Measurements from ENCODE around the gene GPHN.
"Not testable (repeated sequence)": the region's sequence is repeated elsewhere in the genome, so short reads cannot be mapped to it uniquely, and the experiment has no call there.

Gene GPHN

DNA sequence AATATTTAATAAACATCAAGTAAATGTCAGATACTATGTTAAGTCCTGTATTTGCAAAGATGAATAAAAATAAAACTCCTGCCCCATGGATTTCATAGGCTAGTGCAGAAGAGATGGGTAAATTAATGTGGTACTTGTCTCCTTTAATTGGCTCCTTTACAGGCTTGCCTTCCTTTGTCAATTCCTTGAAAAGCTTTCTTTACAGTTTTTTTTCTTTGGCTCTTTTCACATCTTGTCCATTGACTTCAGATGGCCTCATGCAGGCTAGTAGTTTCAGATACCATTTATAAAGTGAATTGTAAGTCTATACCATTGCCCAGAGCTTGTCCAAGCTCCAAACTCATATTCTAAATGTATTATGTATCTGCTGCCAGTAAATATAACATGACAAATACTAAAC is 552.6 kb downstream of the GPHN start:
- DNase-seq (ENCODE audit: low read depth), result no peak

DNA sequence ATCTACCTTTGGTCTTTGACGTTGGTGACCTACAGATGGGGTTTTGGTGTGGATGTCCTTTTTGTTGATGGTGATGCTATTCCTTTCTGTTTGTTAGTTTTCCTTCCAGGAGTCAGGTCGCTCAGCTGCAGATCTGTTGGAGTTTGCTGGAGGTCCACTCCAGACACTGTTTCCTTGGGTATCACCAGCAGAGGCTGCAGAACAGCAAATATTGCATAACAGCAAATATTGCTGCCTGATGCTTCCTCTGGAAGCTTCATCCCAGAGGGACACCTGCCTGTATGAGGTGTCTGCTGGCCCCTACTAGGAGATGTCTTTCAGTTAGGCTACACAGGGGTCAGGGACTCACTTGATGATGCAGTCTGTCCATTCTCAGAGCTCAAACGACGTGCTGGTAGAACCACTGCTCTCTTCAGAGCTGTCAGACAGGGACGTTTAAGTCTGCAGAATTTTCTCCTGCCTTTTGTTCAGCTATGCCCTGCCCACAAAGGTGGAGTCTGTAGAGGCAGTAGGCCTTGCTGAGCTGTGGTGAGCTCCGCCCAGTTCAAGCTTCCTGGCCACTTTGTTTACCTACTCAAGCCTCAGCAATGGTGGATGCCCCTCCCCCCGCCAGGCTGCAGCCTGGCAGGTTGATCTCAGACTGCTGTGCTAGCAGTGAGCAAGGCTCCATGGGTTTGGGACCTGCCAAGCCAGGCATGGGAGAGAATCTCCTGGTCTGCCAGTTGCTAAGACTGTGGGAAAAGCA is 559.3 kb downstream of the GPHN start:
- DNase-seq (ENCODE audit: low read depth), result not testable (repeated sequence)

DNA sequence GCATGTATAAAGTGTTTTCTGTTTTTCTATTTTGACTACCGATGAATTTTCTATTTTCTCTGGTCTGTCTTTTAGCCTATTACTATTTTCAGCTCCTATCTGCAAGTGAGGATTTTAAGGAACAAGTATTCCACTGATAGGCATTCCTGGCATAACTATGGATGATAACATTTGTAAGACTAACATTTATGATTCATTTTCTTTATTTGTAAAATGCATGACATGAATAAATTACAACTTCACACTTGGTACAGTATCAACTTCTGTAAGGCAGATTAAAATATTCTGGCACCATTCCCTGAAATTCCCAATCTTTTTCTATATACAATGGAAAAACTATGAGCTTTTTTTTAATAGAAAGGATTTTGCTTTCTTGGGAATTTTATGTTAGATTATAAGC is 560.3 kb downstream of the GPHN start:
- no peak for DNase-seq (ENCODE audit: low read depth)

DNA sequence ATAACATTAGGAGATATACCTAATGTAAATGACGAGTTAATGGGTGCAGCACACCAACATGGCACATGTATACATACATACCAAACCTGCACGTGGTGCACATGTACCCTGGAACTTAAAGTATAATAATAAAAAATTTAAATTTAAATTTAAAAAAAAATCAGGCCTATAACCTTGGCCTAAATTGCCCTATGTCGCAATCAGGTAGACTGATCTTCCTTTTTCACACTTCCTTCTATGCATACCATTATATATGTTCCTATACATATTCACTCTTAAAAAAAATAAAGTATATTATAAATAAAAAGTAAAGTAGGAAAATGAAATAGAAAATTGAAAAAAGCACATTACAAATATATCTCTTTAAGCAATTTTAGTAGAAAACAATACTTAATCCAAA is 563.6 kb downstream of the GPHN start:
- no peak for DNase-seq (ENCODE audit: low read depth)

DNA sequence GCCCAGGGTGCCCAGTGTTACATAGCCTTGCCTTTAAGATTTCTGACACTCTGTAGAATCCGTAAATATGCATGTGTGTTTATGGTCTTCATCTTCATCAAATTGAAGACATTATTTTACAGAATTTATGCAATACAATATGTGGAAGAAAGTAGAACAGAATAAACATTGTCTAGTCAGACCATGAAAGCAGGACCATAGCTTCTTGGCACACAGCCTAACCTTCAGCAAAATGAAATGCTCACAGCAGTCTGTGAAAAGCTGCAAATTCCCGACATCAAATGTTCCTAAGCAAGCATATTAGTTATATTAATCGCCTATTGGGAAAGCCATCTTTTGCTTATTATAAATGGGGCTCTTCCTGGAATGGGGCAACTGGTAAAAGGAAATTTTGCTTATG is 570.0 kb downstream of the GPHN start:
- DNase-seq (ENCODE audit: low read depth), result no peak

DNA sequence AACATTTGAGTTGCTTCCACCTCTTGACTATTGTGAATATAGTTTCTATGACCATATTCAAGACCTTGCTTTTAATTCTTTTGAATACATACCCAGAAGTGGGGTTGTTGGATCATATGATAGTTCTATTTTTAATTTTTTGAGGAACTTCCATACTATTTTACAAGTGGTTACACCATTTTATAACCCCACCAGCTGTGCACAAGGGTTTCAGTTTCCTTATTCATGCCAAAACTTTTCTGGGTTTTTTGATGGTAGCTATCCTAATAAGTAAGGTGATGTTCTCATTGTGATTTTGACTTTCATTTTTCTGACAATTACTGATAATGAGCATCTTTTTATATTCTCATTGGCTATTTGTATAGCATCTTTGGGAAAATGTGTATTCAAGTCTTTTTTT is 571.9 kb downstream of the GPHN start:
- DNase-seq (ENCODE audit: low read depth), result no peak

DNA sequence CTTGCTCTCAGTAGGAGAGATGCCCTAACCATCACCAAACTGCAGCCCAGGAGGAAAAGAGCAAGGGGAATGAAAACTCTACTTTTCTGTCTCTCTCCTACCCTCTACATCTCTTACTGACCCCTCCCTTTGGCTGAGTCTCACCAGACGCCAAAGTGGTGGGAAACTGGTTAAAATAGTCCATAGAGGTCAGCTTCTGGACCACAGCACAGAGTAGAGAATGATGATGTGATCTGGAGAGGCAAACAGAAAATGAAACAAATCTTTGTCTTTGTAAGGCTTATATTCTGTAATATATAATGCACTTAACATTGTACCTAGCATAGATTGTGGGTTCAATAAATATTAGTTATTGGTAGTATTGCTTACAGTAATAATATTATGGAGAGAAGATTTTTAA is 600.3 kb downstream of the GPHN start:
- DNase-seq (ENCODE audit: low read depth), result no peak

DNA sequence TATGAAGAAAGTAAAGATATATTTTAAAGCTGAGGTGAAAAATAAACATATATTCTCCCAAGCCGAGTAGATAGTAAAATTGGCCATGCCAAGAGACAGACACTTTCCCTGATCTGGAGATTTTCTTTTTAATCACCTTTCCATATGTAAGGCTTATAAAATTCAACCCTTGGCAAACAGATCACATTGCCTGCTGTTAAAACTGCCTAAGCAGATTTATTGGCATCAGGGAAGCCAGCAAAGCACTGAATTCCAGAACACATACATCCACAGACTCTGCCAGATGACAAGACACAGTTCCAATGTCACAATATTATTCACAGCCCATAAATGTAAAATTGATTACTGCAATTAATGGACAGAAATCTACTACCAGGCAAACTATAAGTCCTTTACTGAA is 603.1 kb downstream of the GPHN start:
- DNase-seq (ENCODE audit: low read depth), result no peak

DNA sequence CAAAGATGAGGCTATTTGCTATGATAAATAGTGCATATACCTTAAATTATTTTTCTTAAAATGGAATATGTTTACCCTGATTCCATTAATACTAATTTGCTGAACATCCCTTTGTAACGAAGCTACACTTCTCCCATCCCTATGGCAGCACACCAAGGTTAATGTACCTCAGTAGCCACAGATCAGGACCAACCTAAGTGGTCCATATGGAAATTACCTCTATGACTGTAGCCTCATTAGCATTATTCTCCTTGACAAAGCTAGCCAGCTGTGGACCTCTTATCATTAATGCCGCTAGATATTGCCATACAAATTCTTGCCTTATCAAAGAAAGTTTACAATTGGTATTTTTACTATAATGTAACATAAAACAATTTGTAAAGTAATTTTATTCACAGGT is 604.4 kb downstream of the GPHN start:
- DNase-seq (ENCODE audit: low read depth), result no peak

DNA sequence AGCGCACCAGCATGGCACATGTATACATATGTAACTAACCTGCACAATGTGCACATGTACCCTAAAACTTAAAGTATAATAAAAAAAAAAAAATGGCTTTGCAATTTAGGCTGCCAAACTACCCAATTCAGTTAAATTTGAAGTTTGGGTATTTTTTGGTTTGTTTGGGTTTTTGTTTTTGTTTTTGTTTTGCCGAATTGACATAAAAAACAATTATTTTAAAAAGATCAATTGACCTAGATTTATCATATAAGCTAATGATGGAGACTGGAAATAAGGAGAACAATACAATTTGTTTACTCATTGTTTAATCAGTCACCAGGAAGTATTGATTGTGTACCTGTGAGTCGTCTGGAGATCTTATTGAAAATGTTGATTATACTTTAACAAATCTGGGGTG is 619.2 kb downstream of the GPHN start:
- DNase-seq (ENCODE audit: low read depth), result no peak

DNA sequence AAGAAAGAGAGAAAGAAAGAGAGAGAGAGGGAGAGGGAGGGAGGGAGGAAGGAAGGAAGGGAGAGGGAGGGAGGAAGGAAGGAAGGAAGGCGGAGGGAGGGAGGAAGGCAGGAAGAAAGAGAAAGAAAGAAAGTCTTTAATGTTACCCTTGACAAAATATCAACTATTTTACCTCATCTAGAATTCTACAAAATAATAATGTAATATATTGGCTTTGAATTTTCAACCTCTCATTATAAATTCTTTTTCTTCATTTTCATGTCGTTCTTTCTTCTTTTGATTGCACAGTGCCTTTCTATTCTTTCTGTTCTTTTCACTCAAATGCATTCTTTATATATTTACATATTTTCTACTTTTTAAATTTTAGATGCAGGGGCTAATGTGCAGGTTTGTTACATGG is 621.8 kb downstream of the GPHN start:
- DNase-seq (ENCODE audit: low read depth), result no peak

DNA sequence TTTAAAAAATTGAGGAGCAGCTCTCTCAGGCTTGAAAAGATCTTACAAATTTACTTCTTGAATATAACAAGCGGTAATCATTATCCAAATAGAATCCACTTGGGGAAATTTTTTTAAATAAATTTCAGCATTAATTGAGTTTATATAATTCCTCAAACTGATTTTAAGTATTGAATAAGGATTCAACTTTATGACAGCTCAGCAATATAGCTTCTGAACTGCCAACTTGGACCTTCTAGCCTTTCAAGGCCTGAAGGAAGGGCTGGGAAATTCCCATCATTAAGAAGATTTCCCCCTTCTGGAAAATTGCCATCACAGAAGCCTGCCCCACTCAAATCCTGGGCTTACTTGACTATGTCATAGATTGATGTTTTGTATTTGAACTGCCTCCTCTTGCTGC is 623.7 kb downstream of the GPHN start:
- DNase-seq (ENCODE audit: low read depth), result no peak

DNA sequence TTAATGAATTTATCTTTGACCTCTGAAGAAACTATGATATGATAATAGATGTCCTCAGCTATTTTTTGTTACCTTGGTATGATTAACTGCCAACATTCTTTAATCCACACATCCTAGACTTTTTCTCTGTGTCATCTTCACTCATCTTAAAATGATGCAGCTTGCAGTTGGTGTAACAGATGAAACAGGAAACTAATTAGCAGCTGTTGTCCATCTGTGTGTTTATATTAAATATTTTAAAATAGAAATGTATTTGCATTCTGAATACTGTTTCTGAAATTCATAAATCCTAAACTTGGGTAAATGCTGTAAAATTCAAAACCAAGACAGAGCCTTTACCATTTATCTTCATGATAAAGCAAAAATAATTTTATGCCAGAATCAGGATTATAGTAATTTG is 625.2 kb downstream of the GPHN start:
- DNase-seq (ENCODE audit: low read depth), result no peak

DNA sequence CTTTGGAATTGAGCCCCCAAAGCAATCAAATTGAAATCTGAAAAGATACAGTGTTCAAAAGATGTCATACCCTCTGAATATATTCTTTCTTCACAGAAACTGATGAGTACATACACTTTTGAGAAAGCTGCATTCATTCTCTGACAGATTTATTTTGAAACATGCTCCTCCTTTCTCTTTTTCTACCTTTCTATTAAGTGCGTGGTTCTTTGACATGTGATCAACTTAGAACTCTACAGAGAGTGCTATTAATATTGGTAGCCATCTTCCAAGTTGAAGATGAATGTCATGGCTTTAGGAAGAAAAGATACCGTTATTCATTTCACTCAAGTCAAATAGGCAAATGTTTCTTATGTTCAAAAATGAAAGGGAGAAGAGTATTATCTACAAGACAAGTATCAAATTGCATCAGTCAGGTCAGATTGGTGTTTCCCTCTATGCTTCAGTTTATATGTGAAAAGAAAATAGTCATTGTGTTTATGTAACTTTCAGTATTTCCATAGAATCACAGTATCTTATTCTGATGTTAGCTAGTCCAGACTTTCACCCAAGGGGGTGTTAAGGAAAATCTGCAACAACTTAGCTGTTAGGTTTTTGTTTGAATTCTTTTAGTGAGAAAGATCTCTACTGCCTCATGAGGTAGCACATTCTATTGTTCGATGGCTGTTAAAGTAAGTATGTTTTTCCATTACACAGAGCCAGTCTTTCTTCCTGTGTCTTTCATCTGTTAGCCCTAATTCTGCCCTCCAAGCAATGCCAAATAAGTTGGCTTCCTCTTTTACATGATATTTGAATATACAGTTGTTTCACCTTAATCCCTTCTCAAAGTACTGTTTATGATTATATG is 625.9 kb downstream of the GPHN start:
- DNase-seq (ENCODE audit: low read depth), result no peak

DNA sequence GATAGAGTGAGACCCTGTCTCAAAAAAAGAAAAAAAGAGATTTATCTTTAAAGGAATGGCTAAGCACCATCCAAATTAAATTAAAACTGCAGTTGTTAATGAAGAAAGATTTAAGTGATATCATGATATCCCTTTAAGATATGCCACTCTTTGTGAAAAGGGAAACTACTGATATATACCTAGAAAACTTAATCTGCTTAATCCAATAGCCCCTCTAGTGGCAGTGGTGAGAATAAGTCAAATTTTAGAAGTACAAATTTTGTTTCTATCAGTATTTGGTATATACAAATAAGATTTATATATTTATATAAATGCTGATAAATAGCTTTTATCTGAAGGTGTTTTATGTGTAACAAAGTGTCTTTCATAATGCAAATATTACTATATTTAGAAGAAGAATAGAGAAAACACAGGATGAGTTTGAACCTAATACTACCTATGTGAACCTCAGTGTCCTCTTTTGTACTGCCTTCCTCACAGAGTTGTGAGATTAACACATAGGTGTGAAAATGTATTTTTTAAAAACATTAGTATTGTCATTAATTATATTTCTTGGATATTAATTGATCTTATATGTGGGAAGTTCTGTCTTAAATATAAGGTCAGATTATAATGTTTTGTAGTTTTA is 629.9 kb downstream of the GPHN start:
- peak; percentile 52 for DNase-seq (ENCODE audit: low read depth)

DNA sequence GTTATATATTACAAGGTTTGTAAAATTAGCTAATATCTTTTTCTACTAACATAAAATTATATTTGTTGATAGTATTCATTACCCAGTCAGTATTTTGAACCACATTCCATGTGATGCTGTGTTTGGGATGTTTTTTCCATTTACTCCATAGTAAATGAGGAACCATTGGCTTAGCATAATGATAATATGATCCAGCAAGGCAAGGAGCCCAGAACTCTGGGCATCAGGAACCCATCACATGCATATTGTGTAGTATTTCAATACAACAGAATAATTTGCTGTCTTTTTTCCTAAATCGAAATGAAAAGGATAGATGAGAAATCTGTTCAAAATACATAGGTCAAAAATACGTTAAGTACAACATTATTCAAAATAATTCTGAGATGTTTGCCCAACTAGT is 632.6 kb downstream of the GPHN start:
- no peak for DNase-seq (ENCODE audit: low read depth)

DNA sequence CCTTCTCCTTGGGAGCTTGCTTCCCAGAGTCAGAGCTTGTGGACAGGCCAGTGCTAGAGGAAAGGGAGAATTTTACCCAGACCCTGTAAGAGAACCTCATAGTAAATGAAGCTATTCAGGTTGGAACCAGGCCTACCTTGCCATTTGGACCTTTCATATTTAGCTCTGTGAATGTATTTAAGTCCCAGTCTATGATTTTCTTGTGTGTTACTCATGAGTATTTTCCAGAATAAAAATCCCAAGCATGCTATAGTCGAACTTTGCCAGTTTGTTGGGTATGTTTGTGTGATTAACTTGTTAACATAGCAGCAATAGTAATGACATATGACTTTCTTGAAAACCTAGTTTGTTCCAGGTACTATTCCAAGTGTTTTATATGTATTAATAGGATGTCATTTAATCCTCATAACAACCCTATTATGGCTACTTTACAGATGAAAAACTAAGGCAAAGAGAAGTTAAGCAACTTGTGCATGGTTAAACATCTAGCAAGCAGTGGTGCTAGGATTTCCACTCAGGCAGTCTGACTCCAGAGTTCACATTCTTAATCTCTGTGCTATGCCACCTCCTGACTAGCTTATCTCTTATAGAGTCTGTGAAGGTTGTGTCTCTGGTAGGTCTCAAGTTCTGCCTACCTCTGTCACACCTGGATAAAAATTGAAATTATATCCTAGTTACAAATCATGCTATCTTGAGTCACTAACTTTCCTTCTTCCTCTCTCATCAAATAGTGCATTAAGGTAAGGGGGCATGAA is 633.4 kb downstream of the GPHN start:
- no peak for DNase-seq (ENCODE audit: low read depth)

DNA sequence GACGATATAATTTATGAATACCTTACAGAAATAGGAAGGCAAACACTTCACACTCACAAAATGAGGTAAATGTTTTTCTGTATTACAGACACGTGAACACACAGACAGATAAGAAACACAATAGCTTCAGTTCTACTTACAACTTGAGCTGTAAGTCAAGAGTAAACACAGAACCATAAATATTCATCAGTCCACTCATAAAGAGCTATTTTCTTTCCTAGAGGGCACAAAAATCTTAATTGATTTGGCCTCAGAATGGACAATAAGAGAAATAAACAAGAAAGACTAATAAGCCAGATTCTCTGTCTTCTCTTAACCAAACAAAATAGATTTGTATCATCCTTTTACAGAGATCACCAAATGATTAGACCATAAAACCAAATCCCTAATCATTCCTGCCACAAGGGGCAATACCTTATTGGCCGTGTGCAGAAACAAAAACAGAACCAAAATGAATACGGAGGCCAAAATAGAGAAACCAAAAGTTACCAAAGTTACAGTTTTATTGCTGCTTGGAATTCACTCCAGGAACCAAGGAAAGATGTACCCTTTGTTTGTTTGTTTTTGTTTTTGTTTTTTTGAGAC is 643.2 kb downstream of the GPHN start:
- peak; percentile 23 for DNase-seq (ENCODE audit: low read depth)

DNA sequence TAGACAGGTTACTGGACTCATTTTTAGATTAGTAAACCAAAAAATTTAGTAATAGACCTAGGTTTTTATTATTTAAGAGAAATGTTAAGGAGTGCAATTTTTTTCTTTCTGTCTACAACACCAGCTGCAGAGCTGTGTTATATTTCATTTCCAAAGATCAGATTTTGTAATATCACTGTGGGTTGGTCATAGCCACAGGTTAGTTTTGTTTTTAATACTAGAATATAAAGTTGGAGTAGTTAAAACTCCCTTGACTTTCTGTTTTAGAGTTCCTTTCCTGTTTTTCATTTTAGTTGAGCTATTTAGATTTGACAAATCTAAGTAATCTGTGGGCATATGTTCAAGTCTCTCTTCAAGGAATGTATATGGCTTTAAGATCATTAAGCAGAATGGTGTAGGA is 650.6 kb downstream of the GPHN start:
- no peak for DNase-seq (ENCODE audit: low read depth)

DNA sequence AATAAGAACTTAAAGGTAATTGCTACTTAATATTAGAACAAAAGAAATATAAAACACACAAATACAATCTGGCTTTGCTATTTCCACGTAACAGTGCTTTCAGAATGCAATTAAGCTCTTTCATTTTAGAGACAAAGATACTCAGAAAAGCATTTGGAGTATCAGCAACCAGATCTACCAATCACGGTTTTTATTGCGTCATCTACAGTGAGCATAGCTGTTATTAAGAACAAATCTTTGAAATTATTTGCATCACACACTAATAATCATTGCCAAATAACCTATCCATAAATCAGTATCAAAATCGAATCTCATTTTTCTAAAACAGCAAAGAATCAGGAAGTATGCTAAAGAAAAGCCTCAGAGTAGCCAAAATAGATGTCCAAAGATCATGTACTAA is 654.4 kb downstream of the GPHN start:
- DNase-seq (ENCODE audit: low read depth), result no peak

DNA sequence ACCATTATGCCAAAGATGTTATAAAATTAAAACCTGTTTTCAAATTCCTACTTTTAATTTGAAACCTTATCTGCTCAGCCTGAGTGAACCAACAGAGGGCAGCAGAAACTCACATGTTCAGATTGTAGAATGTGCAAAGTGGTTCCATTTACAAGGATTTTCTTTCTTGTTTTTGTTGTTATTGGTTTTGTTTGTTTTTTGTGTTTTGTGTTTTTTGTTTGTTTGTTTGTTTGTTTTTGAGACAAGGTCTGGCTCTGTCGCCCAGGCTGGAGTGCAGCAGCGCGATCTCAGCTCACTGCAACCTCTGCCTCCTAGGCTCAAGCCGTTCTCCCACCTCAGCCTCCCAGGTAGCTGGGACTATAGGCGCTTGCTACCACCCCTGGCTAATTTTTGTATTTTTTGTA is 658.5 kb downstream of the GPHN start:
- DNase-seq (ENCODE audit: low read depth), result peak; percentile 68
